Measurements from ENCODE around the gene KCNIP4. TPM values are rescaled to one million over a fixed set of nuclear protein-coding genes. Genes with fewer than 3 reads are reported as not detected.

KCNIP4 gene
- total and polyA plus RNA-seq, 2 of the 4 experiments (the other 2 are of a cell fraction), result not detected

DNA sequence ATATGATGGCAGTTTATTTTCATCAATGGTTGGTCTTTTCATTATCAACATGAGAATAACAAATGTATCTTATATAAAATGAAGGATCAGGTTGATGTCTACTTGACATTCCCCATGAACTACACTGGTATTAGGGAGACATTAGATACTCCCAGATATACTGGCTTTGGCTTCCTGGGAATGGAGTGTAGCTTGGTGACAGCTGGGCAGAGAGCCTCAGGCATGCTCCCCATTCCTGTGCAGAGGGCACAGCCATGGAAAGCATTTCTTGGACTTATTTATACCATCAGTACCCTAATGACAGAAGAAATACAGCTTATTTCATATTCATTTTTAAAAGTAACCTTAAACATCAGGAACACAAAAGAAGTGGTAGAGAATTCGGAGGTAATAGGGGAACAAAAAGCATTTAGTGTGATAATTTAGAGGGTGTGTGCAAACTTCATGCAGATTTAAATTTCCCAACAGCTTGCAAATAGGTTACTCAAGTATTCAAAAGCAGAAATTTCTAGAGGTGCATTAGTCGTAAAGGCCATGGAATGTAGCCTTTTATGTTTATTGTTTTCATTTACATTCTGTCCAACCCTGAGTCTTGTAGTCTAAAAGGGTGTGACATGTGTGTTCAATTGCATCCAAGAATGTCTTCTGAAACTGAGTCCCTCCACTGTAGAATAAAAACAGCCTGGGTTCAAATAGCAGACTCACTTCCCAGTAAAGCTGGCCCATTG lies 573.8 kb downstream of the KCNIP4 start:
- Histone ChIP-seq H3K27me3 (ENCODE audit: control insufficient read depth, insufficient read depth, low read length) (no peaks in the 10 kb centered on the region), H2BK15ac (ENCODE audit: low read depth, low read length) (no peak overlapping the region), H2AFZ (replicated peaks; ENCODE audit: low read length, poor library complexity) (no peak overlapping the region)

More for the DNA sequence above, 573.8 kb downstream of the KCNIP4 start:
- intact Hi-C loops (cut with micrococcal nuclease) (no loop called here), in situ Hi-C loops (cut with MboI; ENCODE audit: low sequenced_read_pairs) (no loop called here), dilution Hi-C loops (cut with HindIII; ENCODE audit: low sequenced_read_pairs, unreplicated experiment) (no loop called here)
- Histone ChIP-seq H4K5ac (ENCODE audit: low read depth, low read length) (no peak overlapping the region), H3K4me3 (ENCODE audit: insufficient read depth, low read depth, low read length) (no peak overlapping the region), H2BK5ac (ENCODE audit: low read depth, low read length, poor library complexity, severe bottlenecking) (no peak overlapping the region), H3K14ac (replicated peaks; ENCODE audit: low read depth, low read length) (no peak overlapping the region), H3K9me1 (ENCODE audit: insufficient read depth, low read length) (no peaks in the 10 kb centered on the region), H3K4me2 (ENCODE audit: low read depth, low read length) (no peak overlapping the region), H3K4ac (ENCODE audit: low read depth, low read length) (no peak overlapping the region), H3K9ac (ENCODE audit: low read depth, low read length) (no peak overlapping the region), H3K79me1 (ENCODE audit: low read depth in 1 of 2, low read length in 2 of 2) (no peaks in the 10 kb centered on the region), H2BK120ac (ENCODE audit: low read depth, low read length) (no peak overlapping the region), H3K56ac (ENCODE audit: extremely low read depth, insufficient read depth, low read length) (no peak overlapping the region), H2AK5ac (ENCODE audit: low read depth, low read length) (no peak overlapping the region), H4K8ac (ENCODE audit: low read depth in 2 of 2, low read length in 2 of 2) (no peak overlapping the region), H4K91ac (ENCODE audit: insufficient read depth, low read depth, low read length) (no peak overlapping the region), H3K36me3 (ENCODE audit: control insufficient read depth, insufficient read depth, low read length) (no peaks in the 10 kb centered on the region), H2AK9ac (replicated peaks; ENCODE audit: low read depth, low read length, poor library complexity) (no peak overlapping the region), H3K18ac (ENCODE audit: low read depth, low read length) (no peak overlapping the region), H3K9me3 (ENCODE audit: control insufficient read depth, insufficient read depth, low read length) (no peaks in the 10 kb centered on the region; the same call in 1 of the 2 replicates), H2BK20ac (ENCODE audit: low read depth, low read length) (no peak overlapping the region), H3K4me1 (ENCODE audit: control insufficient read depth, insufficient read depth, low read length) (no peaks in the 10 kb centered on the region), H3K23ac (ENCODE audit: low read depth, low read length) (no peak overlapping the region), H3K27ac (ENCODE audit: insufficient read depth, low read length) (no peak overlapping the region), H4K20me1 (ENCODE audit: insufficient read depth, low read length) (no peaks in the 10 kb centered on the region)
- no peak for ATAC-seq (ENCODE audit: low read depth)
- no CpG with 5 or more reads among the region's 2 CpGs for WGBS, 2 experiments (ENCODE audit: extremely low coverage in 2 of 2, insufficient read length in 1 of 2)
- no peak for TF ChIP-seq FOS (IDR thresholded peaks at IDR 0.05; ENCODE audit: low read depth, low read length)
- no peak for TF ChIP-seq MXI1 (IDR thresholded peaks at IDR 0.05; ENCODE audit: borderline replicate concordance, low read depth, low read length)
- CTCF ChIA-PET, result no interaction called here
- no TSS peak for BruUV-seq (replicated peaks)
- no peak for DNase-seq
- POLR2A ChIA-PET (ENCODE audit: unreplicated experiment), result no interaction called here
